WTC11 (cell line): ENCODE data around the gene NFAT5. TPM values are rescaled to one million over a fixed set of nuclear protein-coding genes. Genes with fewer than 3 reads are reported as not detected.
A peak's percentile ranks its signal among the peaks of the same experiment; 100 is the strongest.

Source experiments
- ATAC-seq: fragments of 200-7000 bp; cut with Tn5 transposase; 2 replicates; pipeline ENCODE4 v1.10.0; 2021; ENCODE audit warnings: mild to moderate bottlenecking, moderate library complexity
- Bru-seq: library from RNA; stranded (reverse); fragments of 400-500 nt; gene quantifications from one replicate; lab custom pipeline; 2021; lab: Mats Ljungman, UMichigan
- CTCF ChIA-PET: fragments of 300-600 bp; sonication (Branson Sonifier 250); formaldehyde crosslinking; loops from one replicate; lab custom pipeline; 2021; ENCODE audit warnings: antibody characterized with exemption; lab: Charles Lee
- POLR2A ChIA-PET: fragments of 350-600 bp; sonication (Branson Sonifier 250); formaldehyde crosslinking; loops from one replicate; lab custom pipeline; 2021; ENCODE audit warnings: antibody characterized with exemption; lab: Charles Lee
- DNase-seq: peaks from one replicate; pipeline ENCODE4 v3.0.0; 2021; ENCODE audit warnings: low spot score
- H3K27ac Mint-ChIP-seq: 2 replicates; pipeline ENCODE4 v1.8.0; 2021; ENCODE audit warnings: mixed read lengths
- H3K27me3 Mint-ChIP-seq: 2 replicates; pipeline ENCODE4 v1.8.0; 2021; ENCODE audit warnings: low read depth, mild to moderate bottlenecking, moderate library complexity, mixed read lengths
- H3K36me3 Mint-ChIP-seq: 2 replicates; pipeline ENCODE4 v1.8.0; 2021; ENCODE audit warnings: mixed read lengths
- H3K4me1 Mint-ChIP-seq: 2 replicates; pipeline ENCODE4 v1.8.0; 2022; ENCODE audit warnings: mixed read lengths
- H3K4me3 Mint-ChIP-seq: 2 replicates; pipeline ENCODE4 v1.8.0; 2021; ENCODE audit warnings: mild to moderate bottlenecking, moderate library complexity, mixed read lengths
- H3K9me3 Mint-ChIP-seq: 2 replicates; pipeline ENCODE4 v1.8.0; 2021; ENCODE audit warnings: mixed read lengths
- AR ChIP-seq: fragments of 250-450 bp; sonication (Bioruptor Pico); IDR thresholded peaks from 2 replicates; pipeline ENCODE4 v1.9.0; 2021; ENCODE audit warnings: mild to moderate bottlenecking
- ATF6 ChIP-seq: sonication (generic); formaldehyde crosslinking; IDR thresholded peaks from 2 replicates; pipeline ENCODE4 v1.8.1; 2023; ENCODE audit warnings: mild to moderate bottlenecking, missing genetic modification reagents
- EMX1 ChIP-seq: fragments of 250-450 bp; sonication (Bioruptor Pico); IDR thresholded peaks from 2 replicates; pipeline ENCODE4 v1.8.0; 2021; ENCODE audit warnings: mild to moderate bottlenecking
- ETV6 ChIP-seq: sonication (generic); formaldehyde crosslinking; IDR thresholded peaks from 2 replicates; pipeline ENCODE4 v1.8.1; 2022; ENCODE audit warnings: mild to moderate bottlenecking, missing genetic modification reagents
- FOXP4 ChIP-seq: sonication (generic); formaldehyde crosslinking; IDR thresholded peaks from 2 replicates; pipeline ENCODE4 v1.8.0; 2022; ENCODE audit warnings: mild to moderate bottlenecking, missing genetic modification reagents
- GRHL2 ChIP-seq: fragments of 250-450 bp; sonication (Bioruptor Pico); IDR thresholded peaks from 2 replicates; pipeline ENCODE4 v1.8.0; 2022; ENCODE audit warnings: mild to moderate bottlenecking, moderate library complexity; ENCODE audit not compliant: insufficient replicate concordance, severe bottlenecking
- GTF2I ChIP-seq: fragments of 250-450 bp; sonication (Bioruptor Pico); conservative IDR thresholded peaks from 2 replicates; pipeline ENCODE4 v1.4.0; 2021; ENCODE audit warnings: mild to moderate bottlenecking
- HMGXB4 ChIP-seq: sonication (generic); formaldehyde crosslinking; IDR thresholded peaks from 2 replicates; pipeline ENCODE4 v1.8.1; 2023; ENCODE audit warnings: mild to moderate bottlenecking, moderate library complexity, missing genetic modification reagents
- JAZF1 ChIP-seq: fragments of 250-450 bp; sonication (Bioruptor Pico); IDR thresholded peaks from 2 replicates; pipeline ENCODE4 v1.9.0; 2021; ENCODE audit warnings: moderate library complexity, mild to moderate bottlenecking, inconsistent platforms
- JUN ChIP-seq: sonication (generic); formaldehyde crosslinking; IDR thresholded peaks from 2 replicates; pipeline ENCODE4 v1.8.0; 2023; ENCODE audit warnings: mild to moderate bottlenecking, missing genetic modification reagents
- MYBL2 ChIP-seq: sonication (generic); formaldehyde crosslinking; IDR thresholded peaks from 2 replicates; pipeline ENCODE4 v1.8.1; 2023; ENCODE audit warnings: mild to moderate bottlenecking, moderate library complexity, missing genetic modification reagents
- NFE2L1 ChIP-seq: sonication (generic); formaldehyde crosslinking; IDR thresholded peaks from 2 replicates; pipeline ENCODE4 v1.8.1; 2023; ENCODE audit warnings: missing genetic modification reagents
- PRDM15 ChIP-seq: sonication (generic); formaldehyde crosslinking; IDR thresholded peaks from 2 replicates; pipeline ENCODE4 v1.8.0; 2022; ENCODE audit warnings: missing genetic modification reagents
- SMAD3 ChIP-seq: sonication (generic); formaldehyde crosslinking; IDR thresholded peaks from 2 replicates; pipeline ENCODE4 v1.8.0; 2022; ENCODE audit warnings: missing genetic modification reagents, mild to moderate bottlenecking, borderline replicate concordance
- STAT6 ChIP-seq: sonication (generic); formaldehyde crosslinking; conservative IDR thresholded peaks from 2 replicates; pipeline ENCODE4 v1.8.1; 2023; ENCODE audit warnings: mild to moderate bottlenecking, low read depth, missing genetic modification reagents, moderate library complexity
- USF2 ChIP-seq: sonication (generic); formaldehyde crosslinking; IDR thresholded peaks from 2 replicates; pipeline ENCODE4 v1.8.1; 2023; ENCODE audit warnings: mild to moderate bottlenecking, missing genetic modification reagents, moderate library complexity
- ZMAT4 ChIP-seq: fragments of 250-450 bp; sonication (Bioruptor Pico); IDR thresholded peaks from 2 replicates; pipeline ENCODE4 v1.9.0; 2021; ENCODE audit warnings: mild to moderate bottlenecking
- long read RNA-seq, 3 experiments: library from RNA in 1 of 3; library from capped mRNA in 1 of 3; library from polyadenylated mRNA in 1 of 3; unstranded in 2 of 3; stranded (forward) in 1 of 3; transcript quantifications; one replicate each; pipeline ENCODE4 v2.0.0, GENCODE V29; 2021
- total RNA-seq: library from RNA; stranded (reverse); gene quantifications from 3 replicates; pipeline ENCODE4 v1.2.3, GENCODE V29; 2021

The NFAT5 gene
- total RNA-seq (23.2 to 23.7 TPM (median 23.5 TPM) in 3 replicates), Bru-seq, nascent RNA (percentile 80 among the genes with signal in this experiment)
- long read RNA-seq, experiment 1, full-length matches to known transcripts, result 2 of 12 reads
- long read RNA-seq, experiment 1, partial matches to known transcripts, result 6 of 12 reads
- long read RNA-seq, experiment 1, other reads (novel, unspliced or antisense), result 4 of 12 reads
- long read RNA-seq, experiment 2, partial matches to known transcripts, result 2 of 4 reads
- long read RNA-seq, experiment 2, other reads (novel, unspliced or antisense), result 2 of 4 reads
- long read RNA-seq, experiment 3, partial matches to known transcripts, result 1 of 1 reads
- long read RNA-seq, experiment 3, other reads (novel, unspliced or antisense), result 0 of 1 reads

- Mint-ChIP-seq H3K27me3 (no peaks in the 10 kb centered on the region; the same call in 1 of the 2 replicates), H3K4me3 (peak within 1 kb of the TSS; percentile 99), H3K27ac (peak within 1 kb of the TSS; percentile 99), H3K4me1 (peaks cover 44% of the 10 kb centered on the region), H3K9me3 (no peaks in the 10 kb centered on the region), H3K36me3 (0 out of 2 replicates have a peak, but pooled peaks cover 3% of the 10 kb centered on the region)
- ChIA-PET CTCF (interaction anchor here (1.5 to 2.1 kb wide), 3 partner anchors 70 to 170 kb away, joined by 4 to 6 read pairs (median 5); no protein-coding TSS in a partner anchor), POLR2A (no interaction called here)
- DNase-seq (peak; percentile 88), ATAC-seq (peak; percentile 76)
- peak; percentile 55; the same call in 1 of the 2 replicates for TF ChIP-seq HMGXB4 (CRISPR knock-in tag)
- TF ChIP-seq ATF6, result no peak
- no peak for TF ChIP-seq PRDM15
- peak; percentile 90 for TF ChIP-seq ETV6 (CRISPR knock-in tag)
- no peak for TF ChIP-seq GTF2I (CRISPR knock-in tag)
- peak; percentile 29 for TF ChIP-seq USF2
- no peak for TF ChIP-seq STAT6
- no peak for TF ChIP-seq ZMAT4 (CRISPR knock-in tag)
- TF ChIP-seq GRHL2 (CRISPR knock-in tag), result no peak
- TF ChIP-seq NFE2L1, result no peak
- no peak for TF ChIP-seq JUN (CRISPR knock-in tag)
- no peak for TF ChIP-seq AR (CRISPR knock-in tag)
- TF ChIP-seq MYBL2, result peak; percentile 55; the same call in 1 of the 2 replicates
- no peak for TF ChIP-seq SMAD3 (CRISPR knock-in tag)
- TF ChIP-seq EMX1 (CRISPR knock-in tag), result no peak
- TF ChIP-seq FOXP4, result peak; percentile 23; the same call in 1 of the 2 replicates
- TF ChIP-seq JAZF1 (CRISPR knock-in tag), result no peak
Observed at GRCh38 chr16:69565671-69566239, at the start of gene NFAT5. Gene NFAT5 (plus strand): TSS chr16:69565966. CDS start chr16:69566302, 336 bp downstream.
